SJSA1 (cell line): ENCODE results near the gene MCCC2. TPM values are rescaled to one million over a fixed set of nuclear protein-coding genes. Genes with fewer than 3 reads are reported as not detected.

Experiments used
- DNase-seq, 2 experiments: peaks; one replicate each; pipeline ENCODE4 v3.0.0-alpha.2; 2015 to 2020; ENCODE audit warnings: low spot score in 2 of 2, low read depth in 1 of 2
- H3K27ac ChIP-seq: fragments of 250-450 bp; sonication (Bioruptor Pico); 2 replicates; pipeline ENCODE4 v1.5.1; 2020; ENCODE audit warnings: mild to moderate bottlenecking, moderate library complexity
- H3K27me3 ChIP-seq: fragments of 250-450 bp; sonication (Bioruptor Pico); replicated peaks from 2 replicates; pipeline ENCODE4 v1.5.1; 2020; ENCODE audit warnings: mild to moderate bottlenecking, moderate library complexity
- H3K36me3 ChIP-seq: fragments of 250-450 bp; sonication (Bioruptor Pico); 2 replicates; pipeline ENCODE4 v1.5.1; 2020; ENCODE audit warnings: mild to moderate bottlenecking
- H3K4me1 ChIP-seq: fragments of 250-450 bp; sonication (Bioruptor Pico); replicated peaks from 2 replicates; pipeline ENCODE4 v1.6.1; 2021; ENCODE audit warnings: mild to moderate bottlenecking
- H3K4me3 ChIP-seq: fragments of 250-450 bp; sonication (Bioruptor Pico); 2 replicates; pipeline ENCODE4 v1.5.1; 2020; ENCODE audit warnings: mild to moderate bottlenecking
- H3K9me3 ChIP-seq: fragments of 250-450 bp; sonication (Bioruptor Pico); replicated peaks from 2 replicates; pipeline ENCODE4 v1.5.1; 2020; ENCODE audit warnings: mild to moderate bottlenecking
- total RNA-seq: library from RNA; depleted of rRNA; stranded (reverse); fragments of >200 nt; shearing (Covaris generic); gene quantifications from 2 replicates; pipeline ENCODE4 v1.2.3, GENCODE V29; 2014; rRNA removed

MCCC2 gene
- total RNA-seq, 1 experiment from 2014 or later = 41.4 TPM

DNA sequence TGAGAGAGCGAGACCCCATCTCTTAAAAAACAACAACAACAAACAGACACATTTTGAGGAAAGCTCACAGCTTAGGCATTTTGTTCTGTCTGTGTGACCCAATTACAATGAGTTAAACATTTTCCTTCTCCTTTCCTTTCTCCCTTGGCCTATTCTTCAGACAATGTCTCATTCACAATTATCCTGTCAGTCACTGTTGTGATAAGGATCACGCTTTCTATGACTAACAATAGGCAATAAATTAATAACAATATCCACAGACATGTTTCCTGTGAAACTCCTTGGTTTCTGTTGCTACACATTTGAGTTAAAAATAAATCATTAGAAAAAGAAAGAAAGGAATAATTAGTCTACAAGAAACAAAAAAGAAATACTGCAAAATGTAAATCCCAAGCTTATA is 112.1 kb downstream of the MCCC2 start:
- DNase-seq = no peak
- H3K4me3 ChIP-seq = no peak overlapping the region
- no peak overlapping the region for H3K27ac ChIP-seq
- H3K27me3 ChIP-seq = no peaks in the 10 kb centered on the region
- H3K36me3 ChIP-seq = no peaks in the 10 kb centered on the region
- H3K9me3 ChIP-seq = no peaks in the 10 kb centered on the region
- peaks cover 14% of the 10 kb centered on the region for H3K4me1 ChIP-seq

DNA sequence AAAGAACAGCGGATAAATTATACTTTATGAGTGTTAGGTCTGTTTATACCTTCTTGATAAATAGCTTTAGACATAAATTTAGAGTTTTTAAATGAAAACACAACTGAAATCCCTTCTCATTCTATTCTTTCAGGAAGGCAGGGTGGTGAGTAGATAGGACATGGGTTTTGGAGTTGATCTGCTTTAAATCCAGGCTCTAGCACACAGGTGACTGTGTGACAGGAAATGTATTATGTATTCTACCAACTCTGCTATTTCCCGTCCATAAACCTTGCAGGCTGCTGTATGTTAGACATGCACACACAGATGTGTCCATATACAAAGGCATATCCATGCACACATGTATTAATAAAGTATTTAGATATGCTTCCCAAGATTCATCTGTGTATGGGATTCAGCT is 112.6 kb downstream of the MCCC2 start:
- H3K36me3 ChIP-seq = no peaks in the 10 kb centered on the region
- DNase-seq = no peak
- peaks cover 12% of the 10 kb centered on the region for H3K4me1 ChIP-seq
- no peaks in the 10 kb centered on the region for H3K27me3 ChIP-seq
- H3K4me3 ChIP-seq = no peak overlapping the region
- no peaks in the 10 kb centered on the region for H3K9me3 ChIP-seq
- no peak overlapping the region for H3K27ac ChIP-seq

DNA sequence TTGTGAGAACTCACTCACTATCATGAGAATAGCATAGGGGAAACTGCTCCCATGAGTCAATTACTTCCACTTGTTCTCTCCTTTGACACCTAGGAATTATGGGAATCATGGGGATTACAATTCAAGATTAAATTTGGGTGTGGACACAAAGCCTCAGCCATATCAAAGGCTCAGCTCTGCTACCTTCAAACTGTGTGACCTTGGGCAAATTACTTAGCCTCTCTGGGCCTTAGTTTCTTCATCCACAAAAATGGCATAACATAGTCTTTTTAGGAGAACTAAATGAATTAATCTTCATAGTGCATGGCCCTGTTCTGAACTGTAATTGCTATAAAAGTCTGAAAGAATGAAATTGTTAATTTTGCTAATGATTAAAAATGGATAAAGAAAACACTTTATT is 113.7 kb downstream of the MCCC2 start:
- Histone ChIP-seq H3K4me1 (peaks cover 14% of the 10 kb centered on the region), H3K9me3 (no peaks in the 10 kb centered on the region), H3K27me3 (no peaks in the 10 kb centered on the region), H3K36me3 (no peaks in the 10 kb centered on the region), H3K4me3 (no peak overlapping the region), H3K27ac (no peak overlapping the region)
- no peak for DNase-seq

DNA sequence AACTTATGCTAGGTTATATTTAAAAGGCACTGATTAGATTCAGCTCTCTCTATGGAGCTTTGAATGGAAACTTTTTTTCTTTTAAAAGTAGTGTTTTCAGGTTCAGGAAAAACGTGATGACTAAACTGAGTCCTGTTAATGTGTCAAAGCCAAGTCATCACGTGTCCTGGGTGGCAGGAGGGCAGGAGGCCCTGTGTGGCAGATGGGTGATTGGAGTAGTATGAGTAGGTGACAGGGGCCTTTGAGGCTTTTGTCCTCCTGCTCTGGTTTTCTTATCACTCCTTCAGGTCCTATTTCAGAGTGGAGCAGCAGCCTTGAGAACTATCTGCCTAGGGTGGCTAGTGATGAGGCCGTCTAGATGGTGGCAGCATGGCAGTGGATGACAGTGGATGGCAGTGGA is 114.3 kb downstream of the MCCC2 start:
- peaks cover 14% of the 10 kb centered on the region for H3K4me1 ChIP-seq
- H3K36me3 ChIP-seq = no peaks in the 10 kb centered on the region
- DNase-seq = no peak
- H3K4me3 ChIP-seq = no peak overlapping the region
- no peaks in the 10 kb centered on the region for H3K27me3 ChIP-seq
- H3K9me3 ChIP-seq = no peaks in the 10 kb centered on the region
- H3K27ac ChIP-seq = no peak overlapping the region

DNA sequence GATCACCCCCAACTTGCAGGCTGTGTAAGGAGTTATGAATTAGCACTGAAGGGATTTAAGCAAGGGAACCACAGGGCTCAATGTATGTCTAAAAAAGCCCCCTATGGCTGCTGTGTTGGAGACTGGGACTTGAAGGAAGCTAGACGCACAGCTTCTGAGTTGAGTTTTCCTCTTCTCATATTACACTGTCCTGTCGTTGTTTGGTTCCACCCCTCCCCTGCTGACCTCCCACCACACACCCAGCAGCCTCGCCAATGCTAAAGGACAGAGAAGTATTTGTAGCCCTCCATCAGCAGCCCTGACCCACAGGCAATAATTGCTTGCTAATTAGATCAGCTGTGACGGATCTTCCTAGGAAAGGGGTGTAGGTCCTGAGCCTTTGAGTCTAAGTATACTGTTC is 116.8 kb downstream of the MCCC2 start:
- no peaks in the 10 kb centered on the region for H3K9me3 ChIP-seq
- no peak overlapping the region for H3K27ac ChIP-seq
- peaks cover 4% of the 10 kb centered on the region; the same call in 1 of the 2 replicates for H3K27me3 ChIP-seq
- DNase-seq = no peak
- peaks cover 12% of the 10 kb centered on the region for H3K4me1 ChIP-seq
- no peaks in the 10 kb centered on the region for H3K36me3 ChIP-seq
- no peak overlapping the region for H3K4me3 ChIP-seq

DNA sequence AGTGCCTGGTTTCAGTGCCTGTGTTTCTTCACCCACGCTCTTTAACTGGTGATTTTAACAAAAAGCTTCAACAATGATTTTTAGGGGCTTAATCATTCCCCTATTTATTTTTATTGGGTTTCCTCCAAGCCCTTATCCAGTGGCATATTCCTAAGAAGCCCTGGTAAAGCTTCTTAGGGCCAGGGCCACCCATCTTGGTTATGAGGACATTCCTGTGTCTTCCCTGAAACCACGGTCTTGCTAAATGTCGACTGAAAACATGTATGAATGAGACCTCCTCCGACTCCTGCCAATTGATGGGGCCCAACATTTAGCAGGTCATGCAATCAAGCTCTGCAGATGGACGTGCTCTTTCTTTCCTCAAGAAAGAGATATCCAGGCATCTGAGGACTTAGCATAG is 118.3 kb downstream of the MCCC2 start:
- H3K4me1 ChIP-seq = peaks cover 12% of the 10 kb centered on the region
- no peak overlapping the region for H3K4me3 ChIP-seq
- no peaks in the 10 kb centered on the region for H3K9me3 ChIP-seq
- DNase-seq = peak; percentile 67 to 75
- peaks cover 6% of the 10 kb centered on the region; the same call in 1 of the 2 replicates for H3K27me3 ChIP-seq
- H3K36me3 ChIP-seq = no peaks in the 10 kb centered on the region
- no peak overlapping the region for H3K27ac ChIP-seq

DNA sequence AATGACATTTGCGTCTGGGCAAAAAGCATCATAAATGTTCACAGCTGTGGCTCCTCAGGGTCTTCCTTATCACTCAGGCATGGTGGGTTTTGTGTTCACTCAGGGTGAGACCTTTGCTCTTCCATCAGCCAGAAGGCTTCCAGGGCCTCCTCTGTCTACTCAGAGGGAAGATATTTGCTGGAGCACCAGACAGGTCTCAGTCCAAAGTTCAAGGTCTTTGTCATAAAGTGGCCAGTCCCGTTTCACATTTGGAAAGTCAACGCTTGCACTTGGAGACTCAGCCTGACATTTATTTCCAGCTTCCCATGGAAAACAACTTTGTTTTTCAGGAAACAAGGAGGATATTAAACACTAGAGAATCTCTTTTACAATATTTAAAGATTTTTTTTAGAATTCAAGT is 119.8 kb downstream of the MCCC2 start:
- H3K27me3 ChIP-seq = peaks cover 6% of the 10 kb centered on the region; the same call in 1 of the 2 replicates

More for the DNA sequence above, 119.8 kb downstream of the MCCC2 start:
- H3K4me1 ChIP-seq = peaks cover 12% of the 10 kb centered on the region
- H3K9me3 ChIP-seq = no peaks in the 10 kb centered on the region
- H3K36me3 ChIP-seq = no peaks in the 10 kb centered on the region
- H3K4me3 ChIP-seq = no peak overlapping the region
- no peak overlapping the region for H3K27ac ChIP-seq
- no peak for DNase-seq

Other genes with a start within 250 kb of the MCCC2 start
- 24.6 and 27.7 TPM in 2 replicates for gene BDP1, start 131.7 kb upstream of the MCCC2 start, total RNA-seq
- gene CARTPT, start 131.9 kb downstream of the MCCC2 start, total RNA-seq = not detected in 2 replicates